Ramos (cell line): ENCODE data around the gene WBP2.

Experiments used
- in situ Hi-C: fragments of 300-500 bp; cut with MboI; formaldehyde crosslinking; loops from one replicate; pipeline ENCODE4 v1.14.3; 2022; ENCODE audit warnings: low sequenced_read_pairs; ENCODE audit not compliant: unreplicated experiment

WBP2 gene

GRCh38 chr17:75832164-75832651, 22.9 kb downstream of the WBP2 start:
- in situ Hi-C loops, result no loop called here

GRCh38 chr17:75831032-75831571, 24.0 kb downstream of the WBP2 start:
- in situ Hi-C loops, result no loop called here

- in situ Hi-C loops, result no loop called here
Observed at GRCh38 chr17:75830164-75831031, 24.7 kb downstream of the WBP2 start.

- in situ Hi-C loops, result no loop called here
Observed at GRCh38 chr17:75829747-75830146, 25.4 kb downstream of the WBP2 start.

- in situ Hi-C loops, result no loop called here
Observed at GRCh38 chr17:75828741-75829140, 26.4 kb downstream of the WBP2 start.

GRCh38 chr17:75828076-75828400, 27.1 kb downstream of the WBP2 start:
- in situ Hi-C loops, result no loop called here

DNA sequence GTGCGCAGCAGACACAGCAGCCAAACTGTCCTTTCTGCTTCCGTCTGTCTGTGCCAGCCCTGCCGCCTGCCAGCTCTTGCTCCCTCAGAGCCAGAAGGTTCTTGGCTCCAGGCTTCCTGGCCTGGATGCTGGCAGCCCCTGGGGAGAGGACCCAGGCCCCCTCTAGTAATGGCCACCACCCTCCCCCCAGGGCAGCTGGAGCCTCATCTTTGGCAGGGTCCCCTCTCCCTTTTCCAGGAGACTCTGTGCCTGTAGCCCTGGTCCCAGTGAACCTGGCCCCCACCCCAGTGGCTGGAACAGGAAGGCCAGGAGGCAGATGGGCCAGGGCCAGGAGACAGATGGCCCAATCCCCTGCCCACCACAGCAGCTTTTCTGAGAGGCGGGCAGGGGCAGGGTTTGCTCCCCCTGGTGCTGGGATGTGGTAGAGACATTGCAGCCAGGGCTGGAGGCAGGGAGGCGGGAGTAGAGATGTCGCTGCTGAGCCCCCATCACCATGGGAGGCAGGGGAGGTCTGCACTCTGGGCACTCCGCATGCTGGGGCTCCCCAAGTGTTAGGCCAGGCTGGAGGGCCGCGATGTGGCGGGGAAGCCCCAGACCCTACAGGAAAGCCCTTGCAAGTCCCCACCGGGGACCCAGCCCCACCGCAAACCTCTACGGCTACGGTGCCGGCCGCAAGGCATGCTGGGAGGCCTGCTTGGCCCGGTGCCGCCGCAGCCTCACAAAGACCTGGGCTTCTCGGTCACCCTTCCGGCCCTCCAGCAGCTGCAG, 27.6 kb downstream of the WBP2 start:
- in situ Hi-C loops, result no loop called here

GRCh38 chr17:75826561-75827307, 28.4 kb downstream of the WBP2 start:
- in situ Hi-C loops, result no loop called here

GRCh38 chr17:75825748-75826370, 29.3 kb downstream of the WBP2 start:
- in situ Hi-C loops, result no loop called here

DNA sequence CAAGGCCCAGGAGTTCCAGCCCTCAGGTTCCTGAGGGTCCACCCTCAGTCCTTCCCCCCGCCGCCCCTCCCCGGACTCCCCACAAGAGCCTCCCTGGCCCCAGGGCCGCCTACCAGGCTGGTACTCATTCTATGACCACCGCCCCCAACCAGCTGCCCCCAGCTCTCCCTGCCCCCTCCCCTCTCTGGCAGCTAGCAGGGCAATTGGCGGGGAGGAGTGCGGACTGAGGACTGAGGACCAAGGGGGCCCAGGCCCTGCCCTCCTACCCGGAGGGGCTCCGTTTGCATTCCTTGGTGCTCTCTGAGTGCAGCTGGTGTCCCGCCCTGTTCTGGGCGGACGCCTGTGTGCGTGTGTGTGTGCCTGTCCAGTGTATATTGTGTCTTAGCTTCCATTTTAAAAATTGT, 30.0 kb downstream of the WBP2 start:
- in situ Hi-C loops, result no loop called here

DNA sequence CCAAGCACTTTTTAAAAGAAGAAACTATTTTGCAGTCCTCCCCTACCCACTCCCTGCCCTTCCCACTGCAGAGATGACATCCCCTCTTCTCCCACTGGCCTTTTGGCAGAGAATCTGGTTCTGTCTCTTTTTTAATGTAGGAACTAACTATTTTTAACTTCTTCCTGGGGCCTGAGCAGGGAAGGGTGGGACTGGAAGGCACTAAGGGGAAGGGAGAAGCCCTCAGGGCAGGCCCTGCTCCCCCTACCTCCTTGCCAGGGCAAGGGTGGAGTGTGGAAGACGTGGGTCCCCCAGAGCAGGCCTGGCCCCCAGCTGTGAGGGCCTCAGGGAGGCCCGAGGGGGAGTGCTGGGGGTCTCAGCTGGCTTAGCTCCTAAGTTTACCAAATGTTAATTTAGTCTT, 30.5 kb downstream of the WBP2 start:
- in situ Hi-C loops, result no loop called here

- in situ Hi-C loops, result no loop called here
Observed at GRCh38 chr17:75824050-75824552, 31.0 kb downstream of the WBP2 start.

GRCh38 chr17:75823257-75824041, 31.7 kb downstream of the WBP2 start:
- in situ Hi-C loops, result no loop called here

DNA sequence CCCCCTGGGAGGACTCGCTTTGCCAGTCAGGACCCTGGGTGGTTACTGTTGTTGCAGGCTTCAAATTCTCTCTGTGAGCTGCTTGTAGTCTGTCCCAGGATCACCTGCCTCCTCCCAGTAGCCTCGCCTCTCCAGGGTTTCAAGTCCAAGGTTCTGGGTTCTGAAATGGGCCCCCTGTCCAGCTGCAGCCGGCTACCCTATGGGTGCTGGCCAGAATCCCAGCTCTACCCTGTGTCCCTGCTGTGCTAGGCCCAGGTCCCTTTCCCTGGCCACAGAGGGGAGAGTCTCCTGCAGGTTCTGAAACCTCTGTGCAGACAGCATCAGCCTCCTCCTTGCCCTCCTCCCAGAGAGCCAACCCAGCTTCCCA, 32.4 kb downstream of the WBP2 start:
- in situ Hi-C loops, result no loop called here

GRCh38 chr17:75822119-75822799, 32.9 kb downstream of the WBP2 start:
- in situ Hi-C loops, result no loop called here

- in situ Hi-C loops, result no loop called here
Observed at GRCh38 chr17:75821552-75821951, 33.6 kb downstream of the WBP2 start.

DNA sequence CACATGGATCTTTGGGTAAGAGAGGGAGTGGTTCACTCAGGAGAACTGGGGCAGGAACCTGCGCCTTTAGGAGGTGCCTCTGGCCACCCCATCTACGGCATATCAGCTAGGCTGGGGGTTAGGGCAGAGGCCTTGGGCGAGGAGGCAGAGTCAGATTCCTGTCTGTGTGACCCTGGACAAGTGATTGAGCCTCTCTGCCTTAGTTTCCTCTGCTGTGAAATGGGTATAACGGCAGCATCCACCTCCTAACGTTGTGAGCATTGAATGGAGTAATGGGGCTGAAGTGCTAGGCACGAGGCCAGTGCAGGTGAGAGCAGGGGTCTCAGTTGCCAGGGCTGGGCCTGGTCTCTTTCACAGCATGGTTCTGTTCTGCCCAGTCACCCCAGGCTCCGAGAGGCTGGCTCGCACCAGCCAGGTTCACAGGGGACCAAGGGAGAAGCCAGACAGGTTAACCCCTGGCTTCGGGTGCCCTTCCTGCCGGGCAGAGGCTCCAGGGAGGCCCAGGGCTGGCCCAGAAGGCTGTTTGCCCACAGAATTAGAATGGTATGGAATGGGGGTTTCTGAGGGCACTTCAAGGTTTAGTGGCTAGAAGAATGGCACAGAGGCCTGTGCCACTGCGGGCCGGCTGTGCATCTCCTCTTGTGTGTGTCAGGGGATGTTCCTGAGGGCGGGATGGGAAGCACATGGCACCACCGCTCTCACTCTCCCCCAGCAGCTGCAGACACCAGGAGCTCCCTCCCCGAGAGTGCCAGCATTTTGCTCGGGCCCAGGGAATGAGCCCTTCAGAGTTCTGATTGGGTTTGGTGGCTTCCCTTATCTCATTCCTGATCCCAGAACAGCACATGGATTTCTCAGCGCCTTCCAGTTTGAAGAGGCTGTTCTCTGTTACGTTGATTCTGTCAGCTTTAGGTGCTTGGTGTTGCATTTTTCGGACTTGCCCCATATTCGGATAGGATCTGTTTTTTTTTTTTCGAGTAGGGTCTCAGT, 34.7 kb downstream of the WBP2 start:
- in situ Hi-C loops, result no loop called here
